ENCODE data around the gene B4GALNT3. TPM values are rescaled to one million over a fixed set of nuclear protein-coding genes. Genes with fewer than 3 reads are reported as not detected.

Gene B4GALNT3
- total and polyA plus RNA-seq, 2 of the 13 experiments (the other 11 are each of a cell fraction or from before 2014, with no cell fraction given) = 3.2 to 4.4 TPM

- TF ChIP-seq MEF2D (CRISPR knock-in tag; IDR thresholded peaks at IDR 0.05) = peak; percentile 89
- peak; percentile 82 for TF ChIP-seq PITX1 (CRISPR knock-in tag; IDR thresholded peaks at IDR 0.05)
- no peak for TF ChIP-seq SIN3A (IDR thresholded peaks at IDR 0.05; ENCODE audit: borderline replicate concordance, low read depth, low read length)
- no peak for TF ChIP-seq ZFP90 (CRISPR knock-in tag; IDR thresholded peaks at IDR 0.05; ENCODE audit: borderline replicate concordance)
- TF ChIP-seq KLF15 (CRISPR knock-in tag; IDR thresholded peaks at IDR 0.05; ENCODE audit: borderline replicate concordance) = peak; percentile 25; the same call in 1 of the 2 replicates
- TF ChIP-seq CBX5 (CRISPR knock-in tag; IDR thresholded peaks at IDR 0.05; ENCODE audit: borderline replicate concordance) = no peak
- no peak for TF ChIP-seq ZNF354B (CRISPR knock-in tag; IDR thresholded peaks at IDR 0.05)
- TF ChIP-seq MEIS1 (CRISPR knock-in tag; IDR thresholded peaks at IDR 0.05; ENCODE audit: borderline replicate concordance) = 0 out of 2 replicates have a peak, but pooled peaks have one; percentile 24
- TF ChIP-seq KLF9 (CRISPR knock-in tag; IDR thresholded peaks at IDR 0.05; ENCODE audit: low read depth) = 0 out of 2 replicates have a peak, but pooled peaks have one; percentile 22
- peak; percentile 62 for TF ChIP-seq PHF20 (CRISPR knock-in tag; IDR thresholded peaks at IDR 0.05)
- no peak for TF ChIP-seq GRHL1 (CRISPR knock-in tag; conservative IDR thresholded peaks at IDR 0.05)
- peak; percentile 95 for TF ChIP-seq IKZF5 (CRISPR knock-in tag; IDR thresholded peaks at IDR 0.05)
- TF ChIP-seq ZNF205 (CRISPR knock-in tag; IDR thresholded peaks at IDR 0.05) = peak; percentile 86
- no peak for TF ChIP-seq ZNF615 (CRISPR knock-in tag; IDR thresholded peaks at IDR 0.05; ENCODE audit: borderline replicate concordance)
- peak; percentile 85 for TF ChIP-seq BCL3 (CRISPR knock-in tag; IDR thresholded peaks at IDR 0.05)
- TF ChIP-seq HNRNPH1 (optimal IDR thresholded peaks at IDR 0.05; ENCODE audit: low read depth, low read length) = no peak
- no peak for TF ChIP-seq REL (CRISPR knock-in tag; conservative IDR thresholded peaks at IDR 0.05)
- no peak for TF ChIP-seq SAFB2 (CRISPR knock-in tag; IDR thresholded peaks at IDR 0.05; ENCODE audit: borderline replicate concordance, low read depth)
- TF ChIP-seq FOXO1 (CRISPR knock-in tag; IDR thresholded peaks at IDR 0.05) = no peak; the same call in none of the 2 replicates
- TF ChIP-seq ZNF678 (CRISPR knock-in tag; IDR thresholded peaks at IDR 0.05) = no peak; the same call in 1 of the 2 replicates
- TF ChIP-seq MXI1 (IDR thresholded peaks at IDR 0.05; ENCODE audit: borderline replicate concordance, low read depth, low read length) = peak; percentile 79; the same call in 1 of the 3 replicates
- TF ChIP-seq ZNF362 (CRISPR knock-in tag; IDR thresholded peaks at IDR 0.05; ENCODE audit: borderline replicate concordance) = peak; percentile 48; the same call in 1 of the 2 replicates
- TF ChIP-seq AGO2 (optimal IDR thresholded peaks at IDR 0.05; ENCODE audit: low read depth, low read length) = no peak
- no peak for TF ChIP-seq MTA3 (CRISPR knock-in tag; IDR thresholded peaks at IDR 0.05)
- TF ChIP-seq ZNF7 (CRISPR knock-in tag; IDR thresholded peaks at IDR 0.05) = no peak
- peak; percentile 84; the same call in 1 of the 2 replicates for TF ChIP-seq REXO4 (CRISPR knock-in tag; IDR thresholded peaks at IDR 0.05; ENCODE audit: borderline replicate concordance)
Observed at GRCh38 chr12:575948-576614, 116.3 kb downstream of the B4GALNT3 start (continued).
